ENCODE results near the gene INKA2.

INKA2 gene

DNA sequence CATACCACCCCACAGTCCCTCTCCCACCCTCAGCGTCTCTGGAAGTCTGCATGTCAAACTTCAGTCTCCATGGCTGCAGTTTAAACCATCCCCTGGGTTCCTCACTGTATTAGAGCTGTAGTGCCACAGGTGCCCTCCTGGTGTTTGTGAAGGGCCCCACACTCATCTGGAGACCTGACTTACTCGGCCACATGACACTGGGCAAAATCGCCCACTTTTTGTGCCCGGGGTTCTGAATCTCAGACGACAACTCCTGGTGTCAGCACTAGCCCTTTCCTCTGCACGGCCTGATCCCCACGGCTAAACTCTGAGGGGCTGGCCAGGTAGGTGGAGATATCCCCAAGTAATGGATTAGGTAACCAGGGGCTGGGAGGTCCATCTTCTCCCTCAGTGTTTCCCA, 6.5 kb downstream of the INKA2 start:
- DNase-seq = no peak

DNA sequence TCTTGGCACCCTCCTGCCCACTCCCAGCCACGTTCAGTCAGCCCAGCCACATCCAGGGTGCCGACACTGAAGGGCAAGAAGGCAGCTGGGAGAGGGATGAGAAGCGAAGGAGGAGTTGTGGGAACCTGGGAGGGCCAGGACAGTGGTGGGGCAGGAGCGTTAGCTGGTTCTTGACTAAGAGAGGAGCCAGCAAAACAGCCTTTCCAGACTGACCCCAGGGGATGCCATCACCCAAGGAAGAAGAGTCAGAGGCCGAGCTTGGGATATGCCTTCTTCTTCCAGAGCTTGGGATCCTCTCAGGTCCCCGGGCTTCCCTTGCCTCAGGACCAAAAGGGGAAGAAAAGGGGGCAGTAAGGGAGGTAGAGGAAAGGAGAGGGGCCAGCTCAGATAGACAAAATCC, 7.2 kb downstream of the INKA2 start:
- no peak for DNase-seq

DNA sequence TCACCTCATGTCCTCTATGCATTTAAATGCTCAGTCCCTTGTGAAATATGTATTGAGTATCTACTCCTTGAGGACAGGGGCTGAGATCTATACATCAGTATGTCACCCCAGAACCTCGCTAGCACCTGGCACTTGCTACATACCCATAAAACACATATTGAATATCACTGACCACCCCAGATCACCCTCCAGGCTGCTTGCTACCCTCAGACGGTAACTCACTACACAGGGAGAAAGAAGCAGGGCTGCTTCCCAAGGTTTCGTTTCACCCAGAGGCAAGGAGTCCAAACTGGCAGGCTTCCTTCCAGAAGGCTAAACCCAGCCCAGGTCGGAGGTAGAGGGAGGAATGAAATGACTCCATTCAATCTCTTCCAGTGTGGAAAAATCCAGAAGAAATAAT, 8.5 kb downstream of the INKA2 start:
- DNase-seq = no peak

DNA sequence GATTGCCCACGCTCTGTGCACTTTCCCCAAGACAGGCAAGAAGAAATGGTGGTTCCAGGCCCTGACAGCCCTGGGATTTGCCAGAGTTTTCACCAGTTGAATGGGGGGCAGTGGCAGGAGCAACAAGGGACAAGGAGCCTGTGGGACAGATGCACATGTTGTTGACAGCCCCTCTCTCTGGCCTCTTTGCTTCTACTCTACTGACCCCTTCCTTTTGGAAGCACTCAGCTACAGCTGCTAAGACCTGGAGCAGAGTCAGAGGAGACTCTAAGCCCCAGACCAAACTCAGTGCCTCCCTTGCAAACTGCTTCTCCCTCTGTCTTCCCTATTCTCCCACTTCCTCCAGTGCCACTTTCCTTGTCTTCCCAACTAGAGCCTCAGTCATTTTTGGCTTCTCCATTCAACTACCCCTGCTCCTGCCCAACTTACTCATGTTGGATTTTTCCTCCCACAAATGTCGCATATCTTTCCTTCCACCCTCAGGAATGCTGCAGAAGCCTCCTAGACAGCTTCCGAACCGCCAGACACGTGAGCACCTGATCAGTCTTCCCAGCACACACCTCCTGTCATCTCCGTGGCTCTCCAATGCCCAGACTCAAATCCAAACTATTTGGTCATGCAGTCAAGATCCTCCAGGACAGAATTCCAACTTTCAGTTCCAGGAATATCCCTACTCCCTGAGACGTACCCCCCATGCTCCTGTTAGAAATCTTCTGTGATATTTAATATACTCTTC, 9.1 kb downstream of the INKA2 start:
- no peak for DNase-seq

DNA sequence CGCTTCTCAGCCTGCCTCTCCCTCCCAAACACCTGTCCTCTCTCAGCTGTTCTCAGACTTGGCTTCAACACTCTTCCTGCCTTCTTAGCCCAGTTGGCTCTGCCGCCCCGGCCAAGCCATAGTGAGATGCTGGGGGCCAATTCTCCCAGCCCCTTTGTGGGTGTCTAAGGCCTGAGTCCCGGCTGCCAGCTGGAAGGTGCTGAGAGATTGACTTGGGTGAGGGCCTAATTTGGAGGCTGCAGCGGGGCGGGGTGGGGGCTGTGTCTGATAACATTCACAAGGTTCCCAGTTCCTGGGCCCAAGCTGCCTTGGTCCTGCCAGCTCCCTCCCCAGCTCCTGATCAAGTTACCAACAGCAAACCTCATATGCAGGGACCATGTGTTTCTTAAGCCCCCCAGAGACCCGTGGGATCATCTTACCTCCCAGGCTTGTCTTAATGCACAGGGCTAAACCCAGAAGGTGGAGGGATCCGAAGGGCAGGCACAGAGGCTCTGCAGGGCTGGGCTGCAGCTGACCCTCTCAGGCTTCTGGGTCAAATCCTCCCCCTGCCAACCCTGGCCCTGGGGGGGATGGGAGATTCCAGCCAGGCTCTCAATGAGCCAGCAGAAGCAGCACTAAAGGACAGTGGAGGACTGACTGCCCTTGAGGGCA, 9.8 kb downstream of the INKA2 start:
- DNase-seq = no peak

GRCh38 chr1:111727056-111727455, 12.1 kb downstream of the INKA2 start:
- no peak for DNase-seq

GRCh38 chr1:111725192-111725591, 14.0 kb downstream of the INKA2 start:
- DNase-seq = no peak

DNA sequence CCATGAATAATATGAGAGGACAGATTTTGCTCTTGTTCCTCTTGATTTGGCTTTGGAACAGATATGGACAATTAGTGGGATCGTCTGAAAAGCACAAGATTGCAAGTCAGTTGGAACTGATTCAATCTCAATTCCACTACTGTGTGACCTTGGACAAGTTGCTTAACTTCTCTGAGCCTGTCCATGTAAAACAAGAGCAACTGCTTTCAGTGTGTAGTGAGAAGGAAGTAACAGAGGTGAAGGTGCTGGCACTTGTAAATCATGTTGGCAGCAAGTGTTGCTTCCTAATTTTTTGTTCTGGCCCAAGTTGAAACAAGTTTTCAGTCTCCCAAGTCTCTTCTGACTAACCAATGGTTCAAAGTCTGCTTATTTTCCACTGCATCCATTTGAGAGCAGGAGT, 15.3 kb downstream of the INKA2 start:
- DNase-seq = no peak

DNA sequence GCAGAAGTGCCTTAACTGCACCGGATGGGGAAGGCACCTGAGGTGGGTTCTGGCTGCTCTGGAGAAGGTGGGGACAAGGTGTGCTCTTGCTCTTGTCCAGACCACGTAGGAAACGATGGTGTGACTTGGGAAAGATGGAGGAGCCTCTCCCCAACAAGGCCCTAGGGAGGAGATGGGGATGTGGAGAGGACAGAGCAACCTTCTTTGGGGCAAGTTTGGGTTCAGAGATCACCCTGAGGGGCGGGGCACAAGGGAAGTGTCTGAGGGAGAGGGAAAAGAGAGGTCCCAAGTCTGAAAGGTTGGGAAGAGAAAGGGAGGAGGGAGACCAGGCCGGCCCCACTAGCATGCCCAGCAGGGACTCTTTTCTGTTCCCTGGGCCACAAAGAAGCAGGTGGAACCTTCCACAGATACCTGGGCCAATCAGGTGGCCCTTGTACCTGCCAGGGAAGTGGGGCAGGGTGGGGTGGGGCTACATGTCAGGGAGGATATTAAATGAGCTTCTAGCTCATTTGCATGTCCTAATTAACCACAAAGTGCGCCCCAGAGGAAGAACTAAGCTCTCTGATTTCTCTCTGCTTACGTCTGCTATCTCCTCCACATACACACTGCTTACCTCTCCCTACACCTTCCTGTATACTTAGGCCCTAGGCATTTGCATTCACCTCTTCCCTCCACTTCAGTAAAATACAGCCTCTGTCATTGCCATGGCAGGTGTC, 15.9 kb downstream of the INKA2 start:
- DNase-seq = no peak

DNA sequence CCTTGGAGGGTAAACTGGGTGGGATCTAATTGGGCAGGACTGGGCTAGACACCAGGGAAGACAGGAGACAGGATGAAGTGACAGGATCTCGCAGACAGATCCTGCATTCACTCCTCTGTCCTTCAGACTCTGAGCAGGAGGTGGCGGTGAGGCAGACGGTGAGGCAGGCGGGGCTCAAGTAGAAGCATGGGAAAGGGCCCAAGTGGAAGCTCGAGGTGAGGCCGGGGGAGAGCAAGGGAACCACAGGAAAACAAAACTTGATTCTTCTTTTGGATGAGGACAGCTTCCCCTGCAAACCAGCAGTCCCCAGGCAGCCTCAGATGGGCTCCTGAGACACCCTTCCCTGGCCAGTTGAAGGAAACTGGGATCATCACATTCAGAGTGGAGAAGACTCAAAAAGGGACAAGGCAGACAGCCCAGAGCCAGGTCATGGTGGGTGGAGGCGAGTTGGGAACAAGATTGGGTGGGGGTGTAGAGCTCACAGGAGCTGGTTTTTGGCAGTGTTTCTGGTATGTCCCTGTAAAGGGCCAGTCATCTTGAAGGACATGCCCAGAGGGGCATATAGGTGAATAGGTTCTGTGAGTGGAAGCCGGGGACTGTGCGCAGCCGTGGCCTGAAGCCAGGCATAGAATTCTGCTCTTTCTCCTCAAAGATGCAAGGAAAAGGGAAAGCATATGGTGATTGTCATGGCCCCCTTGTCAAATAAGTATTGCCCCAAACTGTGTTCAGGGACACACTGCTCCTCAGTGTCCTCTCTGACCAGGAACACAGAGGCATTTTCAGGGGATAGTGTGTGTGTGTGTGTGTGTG, 18.0 kb downstream of the INKA2 start:
- no peak for DNase-seq

GRCh38 chr1:111720274-111720976, 18.8 kb downstream of the INKA2 start:
- DNase-seq = no peak

GRCh38 chr1:111719674-111720132, 19.5 kb downstream of the INKA2 start:
- DNase-seq = no peak

DNA sequence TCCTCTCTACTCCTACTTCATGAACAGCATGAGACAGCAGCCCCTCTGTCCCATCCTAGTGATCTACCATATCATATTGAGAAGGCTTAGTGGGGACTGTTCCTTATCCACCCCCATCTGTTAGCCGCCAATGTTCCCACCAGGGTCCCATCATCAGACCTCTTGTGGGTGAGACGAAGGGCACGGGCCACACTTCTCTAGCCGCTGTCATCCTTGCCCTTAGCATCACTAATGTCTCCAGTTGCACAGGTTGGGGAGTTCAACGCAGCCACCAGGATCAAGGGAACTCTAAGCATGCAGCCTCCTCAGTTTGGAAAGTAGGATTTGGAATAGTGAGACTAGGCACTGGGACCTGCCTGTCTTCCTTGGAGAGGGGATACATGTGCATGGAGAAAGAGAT, 20.1 kb downstream of the INKA2 start:
- DNase-seq = no peak

DNA sequence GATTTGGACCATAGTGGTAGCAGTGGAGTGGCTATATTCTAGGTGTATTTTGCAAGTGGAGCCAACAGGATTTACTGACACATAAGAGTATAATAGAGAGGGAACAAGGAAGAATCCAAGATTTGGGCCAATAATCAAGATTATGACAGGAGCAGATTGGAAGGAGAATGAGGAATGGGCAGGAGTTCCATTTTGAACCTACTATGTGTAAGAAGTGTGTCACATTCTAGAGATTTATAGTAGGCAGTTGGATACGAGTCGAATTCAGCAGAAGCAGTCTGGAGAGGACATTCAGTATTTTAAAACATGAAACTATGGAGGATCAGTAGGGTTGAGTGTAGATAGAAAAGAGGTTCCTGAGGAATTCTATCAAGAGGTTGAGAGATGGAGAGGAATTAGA, 21.7 kb downstream of the INKA2 start:
- DNase-seq = no peak

DNA sequence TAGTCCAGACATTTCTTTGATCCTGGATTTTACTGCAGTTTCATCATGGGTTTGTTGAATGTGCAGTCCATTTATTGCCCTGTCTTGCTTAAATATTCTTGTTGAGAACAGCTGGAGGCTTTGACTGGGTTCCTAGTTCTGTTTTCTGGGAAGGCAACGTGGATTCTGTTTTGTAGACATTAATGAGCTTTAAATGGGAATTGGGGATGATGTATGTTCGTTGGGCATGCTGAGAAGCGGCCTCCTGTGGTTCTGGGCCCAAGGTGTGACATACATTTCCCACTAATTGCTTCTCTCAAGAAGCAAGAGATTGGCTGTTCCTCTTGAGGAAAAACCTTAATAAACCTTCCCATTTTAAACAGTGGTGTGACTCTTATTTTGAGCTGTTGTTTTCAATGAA, 22.9 kb downstream of the INKA2 start:
- no peak for DNase-seq

DNA sequence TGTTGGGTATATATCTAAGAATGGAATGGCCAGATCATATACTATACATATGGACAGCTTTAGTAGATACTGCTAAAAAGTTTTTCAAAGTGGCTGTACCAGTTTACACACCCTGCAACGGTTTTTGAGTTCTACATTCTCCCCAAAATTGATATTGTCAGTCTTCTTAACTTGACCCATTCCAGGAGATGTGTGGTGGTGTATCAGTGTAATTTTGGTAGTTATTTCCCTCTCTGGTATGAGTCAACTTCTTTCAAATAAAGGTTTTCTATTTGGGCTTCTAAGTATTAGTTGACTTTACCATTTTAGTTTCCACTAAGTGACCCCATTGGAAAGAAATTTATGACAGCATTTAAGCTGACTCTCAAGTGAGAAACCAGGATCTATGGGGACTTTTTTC, 29.2 kb downstream of the INKA2 start:
- no peak for DNase-seq

GRCh38 chr1:111707906-111708305, 31.3 kb downstream of the INKA2 start:
- DNase-seq = peak; percentile 9

DNA sequence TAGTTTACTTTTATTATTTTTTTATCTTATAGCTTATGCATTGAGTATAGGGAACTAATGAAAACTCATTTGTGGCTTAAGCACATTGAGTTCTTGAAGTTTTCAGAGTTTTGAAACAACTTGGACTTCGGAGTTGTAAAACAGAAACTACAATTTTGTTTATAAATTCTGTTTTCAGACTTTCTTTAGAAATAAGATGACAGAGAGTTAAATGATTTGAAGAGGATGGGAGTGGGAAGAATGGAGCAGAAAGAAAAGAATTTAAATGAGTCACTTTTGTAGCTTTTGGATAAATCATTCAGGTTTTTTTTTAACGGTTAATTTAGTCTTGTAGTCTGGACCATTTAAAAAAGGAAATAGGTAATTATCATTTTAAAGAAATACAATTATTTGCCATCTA, 32.3 kb downstream of the INKA2 start:
- DNase-seq = no peak

DNA sequence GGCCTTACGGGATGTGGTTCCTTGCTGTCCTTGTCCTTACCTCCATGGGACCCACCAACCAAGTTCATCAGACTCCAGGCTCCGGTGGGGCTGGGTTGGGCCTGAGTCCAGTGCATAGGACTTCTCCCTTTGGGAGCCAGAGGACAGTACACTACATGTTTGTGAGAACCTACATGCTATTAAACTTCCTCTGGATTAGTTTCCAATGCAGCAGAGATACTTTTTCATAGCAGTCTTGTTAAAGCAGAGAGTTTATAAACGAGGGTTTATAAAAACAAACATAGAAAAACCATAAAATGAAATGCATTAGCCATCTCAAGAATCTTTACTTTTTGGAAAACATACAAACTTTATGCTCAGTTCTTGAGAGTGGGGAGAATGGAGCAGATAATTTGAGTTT, 33.4 kb downstream of the INKA2 start:
- DNase-seq = no peak

- DNase-seq = no peak
Observed at GRCh38 chr1:111704776-111705175, 34.4 kb downstream of the INKA2 start.

- DNase-seq = no peak
Observed at GRCh38 chr1:111704240-111704639, 35.0 kb downstream of the INKA2 start.

DNA sequence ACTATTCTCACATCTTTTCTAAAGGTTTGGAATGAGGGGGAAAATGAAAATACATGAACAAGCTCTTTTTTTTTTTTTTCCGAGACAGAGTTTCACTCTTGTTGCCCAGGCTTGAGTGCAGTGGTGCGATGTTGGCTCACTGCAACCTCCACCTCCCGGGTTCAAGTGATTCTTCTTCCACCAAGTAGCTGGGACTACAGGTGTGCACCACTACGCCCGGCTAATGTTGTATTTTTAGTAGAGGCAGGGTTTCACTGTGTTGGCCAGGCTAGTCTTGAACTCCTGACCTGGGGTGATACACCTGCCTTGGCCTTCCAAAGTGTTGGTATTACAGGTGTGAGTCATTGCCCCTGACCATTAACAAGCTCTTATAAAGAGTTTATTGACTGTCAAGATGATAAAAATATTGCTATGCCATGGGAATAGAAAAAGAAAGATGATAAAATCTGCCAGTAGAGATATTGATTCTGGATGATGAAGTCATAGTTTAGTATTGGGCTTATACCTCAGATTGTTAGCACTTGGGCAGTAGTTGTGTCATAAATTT, 36.6 kb downstream of the INKA2 start:
- no peak for DNase-seq
